GM13976 (cell line): ENCODE results near the gene TMTC2.

Experiments used
- DNase-seq: peaks from one replicate; pipeline ENCODE4 v3.0.0; 2012; ENCODE audit warnings: low spot score
- CTCF ChIP-seq: IDR thresholded peaks from 2 replicates; pipeline ENCODE4 v1.5.1; 2012; ENCODE audit warnings: borderline replicate concordance, mild to moderate bottlenecking; ENCODE audit not compliant: insufficient read depth; ENCODE audit errors: extremely low read depth, missing control alignments, control extremely low read depth
- in situ Hi-C: fragments of 300-500 bp; cut with MboI; formaldehyde crosslinking; loops from one replicate; pipeline ENCODE4 v1.12.0; 2022; ENCODE audit warnings: low sequenced_read_pairs, mixed read lengths, inconsistent platforms; ENCODE audit not compliant: unreplicated experiment

The TMTC2 gene

DNA sequence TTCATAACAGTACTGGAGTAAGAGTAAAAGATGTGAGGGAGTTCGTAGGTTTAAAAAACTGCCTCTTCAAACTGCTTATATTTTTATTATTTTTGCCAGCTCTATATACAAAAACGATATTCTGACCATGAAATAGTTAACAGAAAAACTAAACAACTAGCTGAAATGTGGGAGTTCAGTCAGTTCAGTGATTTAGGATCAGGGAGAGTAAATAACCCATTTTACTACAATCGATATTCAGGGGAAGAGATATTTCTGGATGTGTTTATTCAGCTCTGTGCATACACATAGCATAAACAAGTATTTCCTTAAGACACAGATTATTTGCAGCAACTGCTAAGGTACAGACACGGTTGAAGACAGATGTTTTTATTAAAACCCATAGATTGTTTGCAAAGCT lies 470.9 kb downstream of the TMTC2 start:
- in situ Hi-C loops: no loop called here
- no peak for TF ChIP-seq CTCF
- no peak for DNase-seq

DNA sequence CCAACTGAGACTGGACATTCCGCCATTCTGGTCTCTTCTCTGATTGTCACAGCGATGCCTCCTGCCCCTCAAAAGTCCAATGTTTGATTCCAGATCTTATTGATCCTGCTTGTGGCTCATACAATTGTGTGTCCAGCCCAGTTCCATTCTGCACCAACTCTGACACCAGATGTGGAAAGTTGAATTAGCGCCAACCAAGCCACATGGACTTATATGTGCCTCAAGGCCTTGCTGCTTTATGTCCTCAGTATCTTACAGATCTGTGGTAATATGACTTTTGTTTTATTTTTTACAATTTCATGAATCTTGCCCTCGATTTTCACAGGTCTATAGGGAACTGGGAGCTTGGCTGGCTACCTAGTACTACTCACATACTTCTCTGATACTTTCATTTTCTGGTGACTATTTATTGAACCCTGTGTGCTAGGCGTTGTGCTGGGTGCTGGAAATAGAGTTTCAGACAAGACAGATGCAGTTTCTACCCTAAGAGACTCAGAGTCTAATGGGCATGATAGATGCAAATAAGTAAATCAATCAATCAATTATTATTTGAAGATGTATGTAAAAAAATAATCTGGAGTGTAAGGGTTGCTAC lies 472.0 kb downstream of the TMTC2 start:
- no peak for TF ChIP-seq CTCF

DNA sequence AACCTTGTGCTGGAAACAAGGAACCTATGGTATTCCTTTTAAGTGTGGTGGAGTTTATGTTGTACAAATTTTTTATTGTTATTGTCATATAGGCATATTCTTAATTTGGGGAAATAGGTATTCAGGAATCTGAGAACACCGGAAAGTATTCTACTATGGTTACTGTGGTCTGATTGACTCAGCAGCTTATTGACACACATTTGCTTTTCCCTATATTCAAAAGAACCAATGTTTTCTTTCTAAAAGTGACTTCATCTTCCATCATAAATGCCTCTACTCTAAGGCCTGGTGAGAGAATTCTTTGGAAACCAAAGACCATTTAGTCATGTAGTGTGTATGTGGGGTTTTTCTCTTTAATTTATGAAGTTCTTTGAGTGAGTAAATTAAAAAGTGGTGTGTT lies 474.8 kb downstream of the TMTC2 start:
- DNase-seq: no peak
- in situ Hi-C loops: no loop called here
- TF ChIP-seq CTCF: no peak

More for the DNA sequence above, 472.0 kb downstream of the TMTC2 start:
- in situ Hi-C loops: no loop called here
- no peak for DNase-seq

- in situ Hi-C loops: no loop called here
- no peak for TF ChIP-seq CTCF
- no peak for DNase-seq
Observed at GRCh38 chr12:83168751-83169150, 482.0 kb downstream of the TMTC2 start.

DNA sequence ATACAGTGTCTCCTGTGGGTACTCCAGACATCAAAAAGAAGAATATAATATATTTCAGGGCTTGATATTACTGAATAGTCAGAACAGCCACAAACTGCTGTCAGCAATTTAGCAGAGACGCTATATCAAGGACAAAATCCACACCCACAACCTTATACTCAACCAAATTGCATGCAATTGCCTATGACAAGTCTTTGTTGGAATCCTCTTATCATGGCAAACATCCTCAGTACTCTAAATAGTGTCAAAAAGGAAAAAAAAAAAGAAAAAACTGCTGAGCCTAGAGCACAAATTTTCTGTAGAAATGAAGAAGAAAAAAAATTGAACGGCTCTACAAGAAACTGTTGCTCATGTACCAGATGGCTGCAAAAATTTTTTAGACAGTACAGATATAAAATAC lies 485.7 kb downstream of the TMTC2 start:
- no peak for DNase-seq
- TF ChIP-seq CTCF: no peak
- in situ Hi-C loops: no loop called here

DNA sequence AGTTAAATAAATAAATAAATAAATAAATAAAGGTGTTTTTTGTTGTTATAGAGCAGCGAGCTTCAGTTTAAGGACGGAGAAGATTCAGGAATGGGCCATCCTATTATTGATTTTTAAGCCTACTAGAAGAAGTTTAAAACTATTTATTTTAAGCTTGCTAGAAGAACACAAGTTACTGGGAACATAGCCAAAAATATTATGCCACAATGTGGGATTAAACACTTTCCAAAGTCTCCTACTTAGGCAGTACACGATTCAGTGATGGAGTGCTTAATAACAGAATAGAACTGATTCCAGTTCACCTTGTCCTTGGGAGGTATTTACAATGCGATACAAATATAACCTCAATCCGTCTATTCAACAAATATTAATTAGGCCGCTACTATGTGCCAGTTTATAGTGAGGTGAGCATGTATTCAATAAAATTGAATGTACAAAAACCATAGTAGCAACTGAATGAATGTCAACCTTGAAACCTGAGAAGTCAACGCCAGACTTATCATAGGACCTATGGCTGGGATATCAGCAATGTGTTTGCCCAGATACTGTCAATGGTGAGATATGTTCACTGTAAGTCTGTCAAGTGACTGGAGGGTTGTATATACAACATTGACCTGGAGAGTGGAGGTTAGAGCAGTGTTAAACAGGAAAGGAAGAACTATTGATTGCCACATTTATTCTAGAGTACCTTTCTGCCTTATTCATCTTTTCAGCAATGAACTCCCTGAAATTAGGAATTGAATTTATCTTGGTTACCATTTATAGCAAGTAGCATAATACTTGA lies 486.4 kb downstream of the TMTC2 start:
- in situ Hi-C loops: no loop called here
- no peak for TF ChIP-seq CTCF
- DNase-seq: no peak

- in situ Hi-C loops: no loop called here
- DNase-seq: no peak
- TF ChIP-seq CTCF: no peak
Observed at GRCh38 chr12:83179999-83180398, 493.3 kb downstream of the TMTC2 start.
